ENCODE measurements around the gene FLAD1.

- TF ChIP-seq CTCF (IDR thresholded peaks at IDR 0.05; ENCODE audit: extremely low read depth in 1 of 2, insufficient read depth in 1 of 2, low read depth in 1 of 2, low read length in 2 of 2) = no peak
- no peak for TF ChIP-seq EZH2 (IDR thresholded peaks at IDR 0.05; ENCODE audit: borderline replicate concordance, low read depth, low read length, severe bottlenecking)
- peak; percentile 81 for TF ChIP-seq POLR2A (IDR thresholded peaks at IDR 0.05; ENCODE audit: low read depth, low read length)
- no peak for TF ChIP-seq MAX (IDR thresholded peaks at IDR 0.05; ENCODE audit: insufficient read depth, insufficient read length)
- no peak for TF ChIP-seq POLR2AphosphoS5 (IDR thresholded peaks at IDR 0.05; ENCODE audit: insufficient read depth, low read depth, low read length)
- no peak for TF ChIP-seq MYC (IDR thresholded peaks at IDR 0.05; ENCODE audit: low read depth, low read length)
These were observed 10.4 kb upstream of the FLAD1 start for GRCh38 chr1:154972517-154973343.
